T-helper 2 cell treated with Interferon-gamma antibody and Interleukin-4, amounts not matched to agents 5 μg/mL and 100 μg/mL, for 36 hours (primary cell): ENCODE measurements around the gene GALNT12.

Experiments used
- DNase-seq: peaks from one replicate; pipeline ENCODE4 v3.0.0; 2021; ENCODE audit warnings: low spot score
- H3K27ac Mint-ChIP-seq: one replicate; pipeline ENCODE4 v1.8.0; 2021; ENCODE audit warnings: mild to moderate bottlenecking, mixed read lengths
- H3K27me3 Mint-ChIP-seq: one replicate; pipeline ENCODE4 v1.8.0; 2021; ENCODE audit warnings: low read depth, mixed read lengths
- H3K36me3 Mint-ChIP-seq: one replicate; pipeline ENCODE4 v1.8.0; 2021; ENCODE audit warnings: low read depth, mixed read lengths
- H3K4me1 Mint-ChIP-seq: one replicate; pipeline ENCODE4 v1.8.0; 2021; ENCODE audit warnings: low read depth, mixed read lengths
- H3K4me3 Mint-ChIP-seq: one replicate; pipeline ENCODE4 v1.8.0; 2022; ENCODE audit warnings: mild to moderate bottlenecking, moderate library complexity, mixed read lengths
- H3K9me3 Mint-ChIP-seq: one replicate; pipeline ENCODE4 v1.8.0; 2021; ENCODE audit warnings: mixed read lengths

The GALNT12 gene

GRCh38 chr9:98775831-98776441, 31.5 kb upstream of the GALNT12 start:
- no peaks in the 10 kb centered on the region for H3K9me3 Mint-ChIP-seq
- no peak for DNase-seq
- no peaks in the 10 kb centered on the region for H3K36me3 Mint-ChIP-seq
- H3K27me3 Mint-ChIP-seq: no peaks in the 10 kb centered on the region
- no peak overlapping the region for H3K27ac Mint-ChIP-seq
- H3K4me1 Mint-ChIP-seq: no peaks in the 10 kb centered on the region
- H3K4me3 Mint-ChIP-seq: no peak overlapping the region

GRCh38 chr9:98777618-98778017, 29.9 kb upstream of the GALNT12 start:
- Mint-ChIP-seq H3K4me1 (no peaks in the 10 kb centered on the region), H3K36me3 (no peaks in the 10 kb centered on the region), H3K4me3 (no peak overlapping the region), H3K27me3 (no peaks in the 10 kb centered on the region), H3K27ac (no peak overlapping the region), H3K9me3 (no peaks in the 10 kb centered on the region)
- no peak for DNase-seq

- no peaks in the 10 kb centered on the region for H3K4me1 Mint-ChIP-seq
- no peak overlapping the region for H3K27ac Mint-ChIP-seq
- H3K4me3 Mint-ChIP-seq: no peak overlapping the region
- H3K27me3 Mint-ChIP-seq: no peaks in the 10 kb centered on the region
- no peaks in the 10 kb centered on the region for H3K36me3 Mint-ChIP-seq
- DNase-seq: no peak
- no peaks in the 10 kb centered on the region for H3K9me3 Mint-ChIP-seq
These were observed 29.2 kb upstream of the GALNT12 start for GRCh38 chr9:98778251-98778650.

- no peak for DNase-seq
- Mint-ChIP-seq H3K36me3 (no peaks in the 10 kb centered on the region), H3K27me3 (no peaks in the 10 kb centered on the region), H3K4me3 (no peak overlapping the region), H3K4me1 (no peaks in the 10 kb centered on the region), H3K9me3 (no peaks in the 10 kb centered on the region), H3K27ac (no peak overlapping the region)
These were observed 28.5 kb upstream of the GALNT12 start for GRCh38 chr9:98778711-98779530.

- DNase-seq: no peak
- H3K9me3 Mint-ChIP-seq: no peaks in the 10 kb centered on the region
- H3K27me3 Mint-ChIP-seq: no peaks in the 10 kb centered on the region
- no peaks in the 10 kb centered on the region for H3K4me1 Mint-ChIP-seq
- no peak overlapping the region for H3K4me3 Mint-ChIP-seq
- no peak overlapping the region for H3K27ac Mint-ChIP-seq
- no peaks in the 10 kb centered on the region for H3K36me3 Mint-ChIP-seq
These were observed 27.3 kb upstream of the GALNT12 start for GRCh38 chr9:98780059-98780749.

GRCh38 chr9:98781588-98782383, 25.7 kb upstream of the GALNT12 start:
- no peaks in the 10 kb centered on the region for H3K4me1 Mint-ChIP-seq
- H3K9me3 Mint-ChIP-seq: no peaks in the 10 kb centered on the region
- DNase-seq: no peak
- no peak overlapping the region for H3K4me3 Mint-ChIP-seq
- H3K27me3 Mint-ChIP-seq: no peaks in the 10 kb centered on the region
- no peak overlapping the region for H3K27ac Mint-ChIP-seq
- no peaks in the 10 kb centered on the region for H3K36me3 Mint-ChIP-seq

- no peak for DNase-seq
- Mint-ChIP-seq H3K4me1 (no peaks in the 10 kb centered on the region), H3K9me3 (no peaks in the 10 kb centered on the region), H3K27me3 (no peaks in the 10 kb centered on the region), H3K36me3 (no peaks in the 10 kb centered on the region), H3K4me3 (no peak overlapping the region), H3K27ac (no peak overlapping the region)
These were observed 23.8 kb upstream of the GALNT12 start for GRCh38 chr9:98783518-98784226.

- Mint-ChIP-seq H3K9me3 (no peaks in the 10 kb centered on the region), H3K36me3 (no peaks in the 10 kb centered on the region), H3K27ac (no peak overlapping the region)
These were observed 22.4 kb upstream of the GALNT12 start for GRCh38 chr9:98784831-98785806.

GRCh38 chr9:98786750-98787510, 20.5 kb upstream of the GALNT12 start:
- no peaks in the 10 kb centered on the region for H3K27me3 Mint-ChIP-seq
- H3K9me3 Mint-ChIP-seq: no peaks in the 10 kb centered on the region
- no peaks in the 10 kb centered on the region for H3K36me3 Mint-ChIP-seq
- H3K27ac Mint-ChIP-seq: no peak overlapping the region
- no peak for DNase-seq
- H3K4me1 Mint-ChIP-seq: peaks cover 7% of the 10 kb centered on the region
- H3K4me3 Mint-ChIP-seq: no peak overlapping the region

More at GRCh38 chr9:98784831-98785806, 22.4 kb upstream of the GALNT12 start:
- Mint-ChIP-seq H3K27me3 (no peaks in the 10 kb centered on the region), H3K4me3 (no peak overlapping the region), H3K4me1 (no peaks in the 10 kb centered on the region)
- no peak for DNase-seq

- H3K27ac Mint-ChIP-seq: no peak overlapping the region
- H3K4me3 Mint-ChIP-seq: no peak overlapping the region
- H3K4me1 Mint-ChIP-seq: peaks cover 8% of the 10 kb centered on the region
- no peaks in the 10 kb centered on the region for H3K36me3 Mint-ChIP-seq
- H3K27me3 Mint-ChIP-seq: no peaks in the 10 kb centered on the region
- H3K9me3 Mint-ChIP-seq: no peaks in the 10 kb centered on the region
- no peak for DNase-seq
These were observed 19.6 kb upstream of the GALNT12 start for GRCh38 chr9:98787766-98788335.

- H3K9me3 Mint-ChIP-seq: no peaks in the 10 kb centered on the region
- no peak overlapping the region for H3K4me3 Mint-ChIP-seq
- DNase-seq: no peak
- H3K36me3 Mint-ChIP-seq: no peaks in the 10 kb centered on the region
- no peak overlapping the region for H3K27ac Mint-ChIP-seq
- peaks cover 8% of the 10 kb centered on the region for H3K4me1 Mint-ChIP-seq
- no peaks in the 10 kb centered on the region for H3K27me3 Mint-ChIP-seq
These were observed 17.9 kb upstream of the GALNT12 start for GRCh38 chr9:98789483-98790133.
